IMR-90 (cell line): ENCODE results near the gene MED13. TPM values are rescaled to one million over a fixed set of nuclear protein-coding genes. Genes with fewer than 3 reads are reported as not detected.
A peak's percentile ranks its signal among the peaks of the same experiment; 100 is the strongest.

ENCODE experiments used
- ATAC-seq: fragments of 200-7000 bp; cut with Tn5 transposase; 2 replicates; pipeline ENCODE4 v1.9.1; 2020; ENCODE audit warnings: low read depth, mild to moderate bottlenecking, moderate library complexity
- BruUV-seq: library from RNA; stranded (reverse); fragments of 400-500 nt; replicated peaks from 2 replicates; lab custom pipeline; 2021; lab: Mats Ljungman, UMichigan
- CTCF ChIA-PET: fragments of 300-600 bp; formaldehyde crosslinking; extraction: SDS; loops from one replicate; lab custom pipeline; 2021; ENCODE audit warnings: antibody characterized with exemption; lab: Yijun Ruan, JAX
- POLR2A ChIA-PET: fragments of 300-600 bp; sonication (Branson Sonifier 250); formaldehyde crosslinking; loops from one replicate; lab custom pipeline; 2022; ENCODE audit warnings: antibody characterized with exemption; ENCODE audit not compliant: unreplicated experiment; lab: Charles Lee
- DNase-seq: peaks from one replicate; pipeline ENCODE4 v3.0.0; 2013
- H2AFZ ChIP-seq: replicated peaks from 2 replicates; pipeline ENCODE3; 2013; ENCODE audit warnings: low read length, mild to moderate bottlenecking; ENCODE audit not compliant: poor library complexity
- H2AK5ac ChIP-seq: 2 replicates; pipeline ENCODE4 v1.6.1; 2013; ENCODE audit warnings: low read depth, low read length, inconsistent platforms
- H2AK9ac ChIP-seq: replicated peaks from 2 replicates; pipeline ENCODE3; 2013; ENCODE audit warnings: mild to moderate bottlenecking, low read depth, low read length, moderate library complexity; ENCODE audit not compliant: poor library complexity
- H2BK120ac ChIP-seq: 2 replicates; pipeline ENCODE4 v1.6.1; 2013; ENCODE audit warnings: low read depth, low read length, inconsistent platforms
- H2BK15ac ChIP-seq: 3 replicates; pipeline ENCODE4 v1.6.1; 2013; ENCODE audit warnings: low read depth, low read length, inconsistent platforms
- H2BK20ac ChIP-seq: 2 replicates; pipeline ENCODE4 v1.6.1; 2013; ENCODE audit warnings: low read depth, mild to moderate bottlenecking, inconsistent platforms, low read length, moderate library complexity
- H2BK5ac ChIP-seq: 2 replicates; pipeline ENCODE4 v1.6.1; 2013; ENCODE audit warnings: mild to moderate bottlenecking, low read depth, low read length, inconsistent platforms; ENCODE audit not compliant: poor library complexity, severe bottlenecking
- H3K14ac ChIP-seq: replicated peaks from 2 replicates; pipeline ENCODE4 v1.6.1; 2013; ENCODE audit warnings: low read depth, low read length, inconsistent platforms
- H3K18ac ChIP-seq: 2 replicates; pipeline ENCODE4 v1.6.1; 2013; ENCODE audit warnings: low read depth, low read length, control low read depth
- H3K23ac ChIP-seq: 2 replicates; pipeline ENCODE4 v1.6.1; 2013; ENCODE audit warnings: low read depth, low read length, inconsistent platforms
- H3K27ac ChIP-seq: 2 replicates; pipeline ENCODE4 v1.5.1; 2013; ENCODE audit warnings: mild to moderate bottlenecking, control low read depth, low read length; ENCODE audit not compliant: insufficient read depth
- H3K27me3 ChIP-seq: 2 replicates; pipeline ENCODE4 v1.6.1; 2013; ENCODE audit warnings: low read length; ENCODE audit not compliant: control insufficient read depth, insufficient read depth
- H3K36me3 ChIP-seq: 2 replicates; pipeline ENCODE4 v1.6.1; 2013; ENCODE audit warnings: low read length, mixed read lengths; ENCODE audit not compliant: control insufficient read depth, insufficient read depth
- H3K4ac ChIP-seq: 2 replicates; pipeline ENCODE4 v1.6.1; 2013; ENCODE audit warnings: low read depth, low read length, inconsistent platforms
- H3K4me1 ChIP-seq: 2 replicates; pipeline ENCODE4 v1.6.1; 2013; ENCODE audit warnings: low read length, mixed read lengths; ENCODE audit not compliant: control insufficient read depth, insufficient read depth
- H3K4me2 ChIP-seq: 2 replicates; pipeline ENCODE4 v1.6.1; 2013; ENCODE audit warnings: low read depth, mild to moderate bottlenecking, control low read depth, low read length, moderate library complexity
- H3K4me3 ChIP-seq: 2 replicates; pipeline ENCODE4 v1.5.1; 2013; ENCODE audit warnings: low read depth, mild to moderate bottlenecking, control low read depth, low read length, moderate library complexity; ENCODE audit not compliant: insufficient read depth
- H3K56ac ChIP-seq: 2 replicates; pipeline ENCODE4 v1.6.1; 2013; ENCODE audit warnings: low read length, inconsistent platforms; ENCODE audit not compliant: insufficient read depth; ENCODE audit errors: extremely low read depth
- H3K79me1 ChIP-seq, 2 experiments: 2 replicates each; pipeline ENCODE4 v1.6.1; 2013; ENCODE audit warnings: low read length in 2 of 2, inconsistent platforms in 1 of 2, low read depth in 1 of 2
- H3K9ac ChIP-seq: 2 replicates; pipeline ENCODE4 v1.6.1; 2013; ENCODE audit warnings: low read depth, low read length, control low read depth
- H3K9me1 ChIP-seq: 2 replicates; pipeline ENCODE4 v1.6.1; 2013; ENCODE audit warnings: low read length, inconsistent platforms; ENCODE audit not compliant: insufficient read depth
- H3K9me3 ChIP-seq: 2 replicates; pipeline ENCODE4 v1.6.1; 2013; ENCODE audit warnings: low read length; ENCODE audit not compliant: control insufficient read depth, insufficient read depth
- H4K20me1 ChIP-seq: 2 replicates; pipeline ENCODE4 v1.6.1; 2013; ENCODE audit warnings: low read length, inconsistent platforms; ENCODE audit not compliant: insufficient read depth
- H4K5ac ChIP-seq: 2 replicates; pipeline ENCODE4 v1.6.1; 2013; ENCODE audit warnings: mild to moderate bottlenecking, low read depth, low read length, control low read depth
- H4K8ac ChIP-seq, 2 experiments: 2 replicates each; pipeline ENCODE4 v1.6.1; 2013; ENCODE audit warnings: low read depth in 2 of 2, low read length in 2 of 2, control low read depth in 1 of 2, inconsistent platforms in 1 of 2
- H4K91ac ChIP-seq: 2 replicates; pipeline ENCODE4 v1.6.1; 2013; ENCODE audit warnings: low read depth, low read length, inconsistent platforms; ENCODE audit not compliant: insufficient read depth
- BHLHE40 ChIP-seq: fragments of 150-350 bp; IDR thresholded peaks from 2 replicates; pipeline ENCODE4 v1.6.1; 2016; ENCODE audit warnings: mild to moderate bottlenecking, low read depth, low read length
- CEBPB ChIP-seq: IDR thresholded peaks from 2 replicates; pipeline ENCODE4 v1.6.1; 2012; ENCODE audit warnings: low read depth, low read length, improper control_type of control experiment
- CHD1 ChIP-seq: IDR thresholded peaks from 2 replicates; pipeline ENCODE4 v1.6.1; 2012; ENCODE audit warnings: low read depth, low read length, improper control_type of control experiment
- CTCF ChIP-seq: conservative IDR thresholded peaks from 2 replicates; pipeline ENCODE4 v1.5.1; 2012; ENCODE audit warnings: mild to moderate bottlenecking, low read depth, low read length, improper control_type of control experiment
- ELK1 ChIP-seq: fragments of 150-350 bp; IDR thresholded peaks from 2 replicates; pipeline ENCODE4 v1.6.1; 2016; ENCODE audit warnings: low read depth, mild to moderate bottlenecking, low read length, moderate library complexity, borderline replicate concordance
- FOS ChIP-seq: fragments of 150-350 bp; IDR thresholded peaks from 2 replicates; pipeline ENCODE4 v1.6.1; 2016; ENCODE audit warnings: low read depth, low read length
- MAFK ChIP-seq: IDR thresholded peaks from 2 replicates; pipeline ENCODE4 v1.6.1; 2012; ENCODE audit warnings: low read depth, low read length, improper control_type of control experiment
- MAZ ChIP-seq: IDR thresholded peaks from 2 replicates; pipeline ENCODE4 v1.6.1; 2012; ENCODE audit warnings: low read depth, mild to moderate bottlenecking, low read length, improper control_type of control experiment, moderate library complexity, borderline replicate concordance
- MXI1 ChIP-seq: IDR thresholded peaks from 2 replicates; pipeline ENCODE4 v1.6.1; 2012; ENCODE audit warnings: low read depth, mild to moderate bottlenecking, low read length, moderate library complexity, borderline replicate concordance
- NFE2L2 ChIP-seq: fragments of 150-350 bp; IDR thresholded peaks from 2 replicates; pipeline ENCODE4 v1.6.1; 2016; ENCODE audit warnings: low read depth, mild to moderate bottlenecking, low read length
- RCOR1 ChIP-seq: IDR thresholded peaks from 2 replicates; pipeline ENCODE4 v1.6.1; 2012; ENCODE audit warnings: mild to moderate bottlenecking, low read length, improper control_type of control experiment; ENCODE audit not compliant: insufficient replicate concordance
- RFX5 ChIP-seq: IDR thresholded peaks from 2 replicates; pipeline ENCODE4 v1.8.0; 2012; ENCODE audit warnings: low read depth, mild to moderate bottlenecking, low read length, moderate library complexity
- USF2 ChIP-seq: fragments of 150-350 bp; IDR thresholded peaks from 2 replicates; pipeline ENCODE4 v1.6.1; 2017; ENCODE audit warnings: mild to moderate bottlenecking, antibody characterized with exemption, low read length, low read depth
- WGBS, 2 experiments: methylation state at CpG; one replicate each; pipeline versions ENCODE4 v1.1.5 to v1.1.7; 2013; ENCODE audit warnings: missing lambda C conversion rate in 2 of 2; ENCODE audit not compliant: insufficient read length in 1 of 2; ENCODE audit errors: extremely low coverage in 2 of 2; 5-methylcytosine and 5-hydroxymethylcytosine counted together
- dilution Hi-C: fragments of 300-500 bp; cut with HindIII; formaldehyde crosslinking; loops from one replicate; pipeline ENCODE4 v1.14.3; 2018; ENCODE audit warnings: low sequenced_read_pairs; ENCODE audit not compliant: unreplicated experiment
- in situ Hi-C: fragments of 300-500 bp; cut with MboI; formaldehyde crosslinking; loops from 3 replicates; pipeline ENCODE4 v1.14.3; 2019; ENCODE audit warnings: low sequenced_read_pairs, inconsistent platforms, mixed read lengths
- intact Hi-C: fragments of 100-400 bp; cut with micrococcal nuclease; formaldehyde crosslinking; loops from 2 replicates; pipeline ENCODE4 v1.10.0; 2022
- polyA plus RNA-seq, 3 experiments: library from polyadenylated mRNA; depleted of rRNA; stranded (reverse); fragments of >200 nt; gene quantifications; 2 replicates each; pipeline ENCODE4 v1.2.3, GENCODE V29; 2012; ENCODE audit warnings: low replicate concordance in 1 of 3
- total RNA-seq: library from RNA; depleted of rRNA; stranded (reverse); fragments of >200 nt; gene quantifications from 2 replicates; pipeline ENCODE4 v1.2.3, GENCODE V29; 2012

Gene MED13
- total and polyA plus RNA-seq, 2 of the 4 experiments (the other 2 are of a cell fraction), result 9.7 to 67.2 TPM

- Histone ChIP-seq H3K4me2 (peak overlapping the region; percentile 16; the same call in 1 of the 2 replicates), H3K27ac (no peak overlapping the region), H4K91ac (no peak overlapping the region), H2BK5ac (no peak overlapping the region), H3K4me1 (no peaks in the 10 kb centered on the region), H4K8ac (no peak overlapping the region), H2BK20ac (no peak overlapping the region), H3K36me3 (peaks cover 13% of the 10 kb centered on the region), H3K79me1 (peaks cover 8 to 39% of the 10 kb centered on the region in 2 experiments), H3K9ac (no peak overlapping the region), H3K23ac (no peak overlapping the region), H2BK15ac (no peak overlapping the region), H3K14ac (no peak overlapping the region), H2AFZ (no peak overlapping the region), H2AK9ac (no peak overlapping the region), H3K9me3 (no peaks in the 10 kb centered on the region), H3K18ac (no peak overlapping the region), H2BK120ac (no peak overlapping the region), H3K4ac (no peak overlapping the region), H4K5ac (no peak overlapping the region), H3K27me3 (no peaks in the 10 kb centered on the region), H2AK5ac (no peak overlapping the region), H3K9me1 (0 out of 2 replicates have a peak, but pooled peaks cover 2% of the 10 kb centered on the region), H3K4me3 (no peak overlapping the region), H3K56ac (no peak overlapping the region), H4K20me1 (peaks cover 18% of the 10 kb centered on the region)
- CTCF ChIA-PET, result no interaction called here
- BruUV-seq, result no TSS peak
- intact Hi-C loops (no loop called here), dilution Hi-C loops (no loop called here), in situ Hi-C loops (no loop called here)
- ATAC-seq, result peak; percentile 95
- POLR2A ChIA-PET, result no interaction called here
- WGBS, 2 experiments, result no CpG with 5 or more reads among the region's 2 CpGs
- DNase-seq, result peak; percentile 83
- TF ChIP-seq RCOR1 (no peak), CEBPB (no peak), RFX5 (no peak), CTCF (no peak), NFE2L2 (no peak), MXI1 (no peak), MAZ (no peak), USF2 (no peak), BHLHE40 (no peak), FOS (no peak), ELK1 (no peak), MAFK (no peak), CHD1 (no peak)
Observed at GRCh38 chr17:61997664-61998063, 67.4 kb downstream of the MED13 start.
